Activated CD8-positive, alpha-beta memory T cell treated with anti-CD3 and anti-CD28 coated beads for 1 hour (primary cell): ENCODE measurements around the gene PPP1R1A.

Experiments used
- DNase-seq, 2 donors: peaks; one replicate each; pipeline ENCODE4 v3.0.0-alpha.2; 2020; ENCODE audit warnings: low read depth in 1 of 2; ENCODE audit errors: extremely low read depth in 1 of 2

PPP1R1A gene

GRCh38 chr12:54572881-54573280 lies 15.6 kb downstream of the PPP1R1A start:
- no peak for DNase-seq

DNA sequence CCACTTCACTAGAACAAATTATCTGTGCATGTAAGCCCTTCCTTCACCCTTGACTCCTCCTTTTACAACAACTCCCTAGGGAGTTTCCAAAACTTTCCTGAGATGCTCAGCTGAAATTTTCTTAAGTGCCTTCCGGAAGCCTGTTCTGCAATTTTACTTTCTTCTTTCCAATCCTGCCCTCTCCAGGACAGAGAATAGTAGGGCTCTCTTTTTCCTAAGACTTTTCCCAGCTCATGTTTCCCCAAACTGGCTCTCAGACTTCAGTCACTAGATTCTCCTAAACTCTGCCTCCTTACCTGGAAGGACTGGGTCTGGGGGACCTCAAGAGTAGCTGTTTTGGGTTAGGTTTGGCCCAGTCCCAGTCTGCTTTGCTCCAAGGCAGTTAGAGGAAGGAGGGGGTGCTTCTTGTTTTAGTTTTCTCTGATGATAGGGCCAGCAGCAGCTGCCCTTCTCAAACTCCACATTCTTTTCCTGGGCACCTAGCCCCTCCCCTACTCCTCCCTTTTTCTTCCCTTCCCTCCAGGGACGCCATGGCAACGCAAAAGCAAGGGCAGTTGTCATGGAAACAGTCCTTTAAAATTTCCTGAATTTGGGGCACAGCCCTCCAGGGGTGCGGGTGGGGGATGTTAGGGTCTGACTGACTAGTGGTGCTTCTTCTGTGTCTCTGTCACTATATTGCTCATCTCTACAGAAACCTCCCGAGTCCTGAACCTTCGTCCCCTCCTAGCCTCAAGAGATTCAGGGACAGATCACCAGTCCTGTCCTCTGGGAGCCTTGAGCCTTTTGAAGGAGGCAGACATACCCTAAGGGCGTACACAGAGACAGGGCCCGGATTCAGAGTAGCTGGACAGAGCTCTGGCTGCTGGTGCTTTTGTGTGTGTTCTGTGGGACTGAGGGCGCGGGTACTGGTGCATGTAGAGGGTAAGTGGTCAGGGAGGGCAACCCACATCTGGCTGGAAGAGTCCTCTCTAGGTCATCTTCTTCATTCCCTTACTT lies 17.0 kb downstream of the PPP1R1A start:
- no peak for DNase-seq

- DNase-seq = no peak
These were observed 18.4 kb downstream of the PPP1R1A start for GRCh38 chr12:54569995-54570528.

GRCh38 chr12:54569072-54569471 lies 19.4 kb downstream of the PPP1R1A start:
- DNase-seq = no peak

GRCh38 chr12:54566792-54567191 lies 21.7 kb downstream of the PPP1R1A start:
- DNase-seq = no peak

DNA sequence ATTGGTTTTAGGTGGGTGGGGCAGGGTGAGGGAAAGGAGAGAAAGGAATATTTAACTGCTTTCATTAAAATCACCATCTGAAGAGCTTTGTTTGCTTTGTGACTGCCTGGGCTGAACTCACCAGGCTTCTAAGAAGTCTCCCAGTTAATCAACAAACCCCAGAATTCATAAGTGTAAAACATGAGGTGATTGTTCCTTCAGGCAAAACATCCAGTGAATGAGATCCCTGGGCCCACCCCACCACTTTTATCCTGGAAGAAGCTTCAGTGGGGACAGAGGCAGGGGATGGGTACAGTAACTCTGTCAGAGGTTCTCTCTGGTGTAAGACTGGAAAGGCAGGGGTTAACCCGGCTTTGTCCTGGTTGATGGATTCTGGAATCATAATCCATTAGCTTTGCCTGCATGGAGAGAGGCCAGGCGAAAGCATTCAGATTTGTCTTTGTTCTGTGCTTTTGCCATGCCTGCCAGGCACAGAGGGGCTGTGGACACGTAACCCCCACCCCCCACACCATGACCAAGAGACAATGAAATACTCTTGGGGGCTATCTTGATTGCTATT lies 22.4 kb downstream of the PPP1R1A start:
- DNase-seq = no peak

GRCh38 chr12:54565310-54565985 lies 23.0 kb downstream of the PPP1R1A start:
- no peak for DNase-seq

GRCh38 chr12:54564768-54565167 lies 23.7 kb downstream of the PPP1R1A start:
- no peak for DNase-seq

DNA sequence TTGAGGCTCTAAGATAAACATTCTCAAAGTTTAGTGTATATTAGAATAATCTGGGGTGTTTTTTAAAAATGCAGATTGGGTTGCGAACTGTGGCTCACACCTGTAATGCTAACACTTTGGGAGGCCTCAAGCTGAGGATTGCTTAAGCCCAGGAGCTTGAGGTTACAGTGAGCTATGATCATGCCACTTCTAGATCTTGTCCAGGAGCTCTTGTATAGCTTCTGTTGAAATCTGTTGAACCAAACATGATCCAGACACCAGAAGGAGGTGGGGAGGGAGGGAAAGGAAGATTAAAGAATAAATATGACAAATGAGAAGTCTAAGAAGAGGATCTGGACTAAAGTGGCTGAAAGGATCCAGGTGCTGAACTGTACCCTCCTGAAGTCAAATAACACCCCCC lies 24.7 kb downstream of the PPP1R1A start:
- no peak for DNase-seq

GRCh38 chr12:54562750-54563356 lies 25.6 kb downstream of the PPP1R1A start:
- DNase-seq = no peak

- DNase-seq = no peak
These were observed 27.3 kb downstream of the PPP1R1A start for GRCh38 chr12:54561164-54561563.

DNA sequence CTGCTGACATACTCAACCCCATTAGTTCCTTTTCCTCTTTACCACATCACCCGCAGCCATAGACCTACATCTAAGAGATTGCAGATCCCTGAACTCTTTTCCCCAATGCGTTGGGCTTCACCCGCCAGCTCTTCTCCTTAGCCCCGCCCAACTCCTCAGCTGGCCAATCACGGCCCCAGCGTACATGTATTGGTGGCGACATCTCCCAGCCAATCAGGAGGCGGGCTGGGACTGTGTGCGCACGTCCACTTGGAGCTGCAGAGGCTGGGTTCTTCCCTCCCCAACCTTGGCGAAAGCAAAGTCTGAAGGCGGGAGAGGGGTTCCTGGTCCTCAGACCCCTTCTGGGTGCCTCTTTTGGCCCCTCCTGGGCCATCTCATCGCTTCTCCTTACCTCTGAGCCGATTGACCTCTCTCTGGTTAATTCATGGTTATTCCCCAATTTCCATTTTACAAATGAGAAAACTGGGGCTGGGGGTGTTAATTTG lies 28.0 kb downstream of the PPP1R1A start:
- peak; percentile 66 for DNase-seq

- DNase-seq = no peak
These were observed 29.7 kb downstream of the PPP1R1A start for GRCh38 chr12:54558759-54559158.

DNA sequence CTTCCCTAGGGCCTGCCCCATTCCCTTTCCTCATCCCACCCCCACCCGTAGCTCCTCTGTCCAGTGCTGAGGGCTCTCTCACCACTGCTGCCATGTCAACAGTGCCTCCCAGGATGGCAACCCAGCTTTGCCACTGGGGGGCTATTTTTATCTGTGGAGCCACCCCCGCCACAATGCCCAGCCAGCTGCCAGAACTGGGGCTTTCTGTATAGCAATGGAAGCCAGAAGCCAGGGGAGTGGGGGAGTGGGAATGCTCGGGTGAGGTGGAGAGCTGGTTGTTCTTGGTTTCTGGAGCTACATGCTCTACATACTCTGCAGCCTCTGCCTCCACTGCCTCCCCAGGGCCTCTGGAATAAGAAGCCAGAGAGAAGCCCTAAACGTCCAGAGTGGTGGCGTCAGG lies 30.1 kb downstream of the PPP1R1A start:
- no peak for DNase-seq

GRCh38 chr12:54555670-54556257 lies 32.7 kb downstream of the PPP1R1A start:
- DNase-seq = no peak

- DNase-seq = no peak
These were observed 38.5 kb downstream of the PPP1R1A start for GRCh38 chr12:54549774-54550451.

DNA sequence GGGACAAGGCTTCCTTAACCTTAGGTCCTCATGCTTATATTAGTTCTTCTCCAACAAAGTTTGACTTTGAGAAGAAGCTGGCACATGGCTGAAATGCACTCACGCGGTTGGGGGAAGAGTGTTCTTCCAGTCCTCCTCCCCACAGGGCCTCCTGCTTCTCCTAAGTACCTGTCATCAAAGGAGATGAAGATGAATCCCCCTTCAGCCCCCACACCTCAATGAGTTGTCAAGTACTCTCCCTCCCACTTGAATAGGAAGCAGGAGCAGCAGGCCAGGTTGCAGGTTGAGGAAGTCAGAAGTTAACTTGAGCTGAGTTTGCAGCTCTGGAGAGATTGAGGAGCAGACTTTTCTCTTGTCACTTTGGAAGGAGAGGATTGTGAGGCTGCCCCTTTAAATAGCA lies 41.9 kb downstream of the PPP1R1A start:
- DNase-seq = no peak

DNA sequence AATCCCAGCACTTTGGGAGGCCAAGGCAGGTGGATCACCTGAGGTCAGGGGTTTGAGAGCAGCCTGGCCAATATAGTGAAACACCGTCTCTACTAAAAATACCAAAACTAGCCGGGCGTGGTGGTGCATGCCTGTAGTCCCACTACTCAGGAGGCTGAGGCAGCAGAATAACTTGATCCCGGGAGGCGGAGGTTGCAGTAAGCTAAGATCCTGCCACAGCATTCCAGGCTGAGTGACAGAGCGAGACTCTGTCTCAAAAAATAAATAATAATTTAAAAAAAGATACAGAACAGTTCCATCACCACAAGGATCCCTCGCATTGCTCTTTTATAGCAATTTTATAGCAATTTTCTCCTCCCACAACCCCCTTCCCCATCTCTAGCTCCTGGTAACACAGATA lies 43.7 kb downstream of the PPP1R1A start:
- no peak for DNase-seq

GRCh38 chr12:54543526-54543925 lies 44.9 kb downstream of the PPP1R1A start:
- DNase-seq = no peak

DNA sequence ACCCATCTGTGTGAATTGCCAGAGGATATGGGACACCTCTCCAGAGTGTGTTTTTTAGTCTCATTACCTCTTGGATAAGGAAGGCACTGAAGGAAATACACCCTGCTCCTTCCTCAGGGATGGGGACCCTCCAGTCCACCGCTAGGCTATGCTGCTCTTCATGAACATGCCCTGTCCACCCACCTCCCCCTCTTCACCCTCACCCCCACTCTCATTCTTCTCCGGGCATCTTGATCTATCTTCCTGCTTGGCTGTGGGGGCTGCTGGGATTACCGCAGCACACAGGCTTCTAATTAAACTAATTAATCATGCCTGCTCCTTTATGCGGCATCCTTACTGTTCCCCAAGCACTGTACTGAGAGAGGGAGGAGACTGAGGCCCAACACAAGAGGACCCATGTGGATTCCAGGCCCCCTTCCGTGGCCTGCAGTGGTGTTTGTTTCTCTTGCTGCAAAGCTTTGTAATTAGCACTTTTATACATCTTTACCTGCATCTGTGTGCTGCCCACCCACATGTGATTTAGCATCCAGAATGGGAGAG lies 46.6 kb downstream of the PPP1R1A start:
- DNase-seq = no peak
